Activated T-cell treated with anti-CD3 and anti-CD28 coated beads, Interleukin-2, amount 50 U/mL, for 72 hours (primary cell): ENCODE results near the gene TSPAN6. TPM values are rescaled to one million over a fixed set of nuclear protein-coding genes. Genes with fewer than 3 reads are reported as not detected.

Source experiments
- ATAC-seq, 2 donors: fragments of 150-1000 bp; cut with Tn5 transposase; replicated peaks in 1 of 2; 2 replicates each; pipeline ENCODE4 v1.10.0; 2021; ENCODE audit warnings: moderate library complexity in 2 of 2, mild to moderate bottlenecking in 1 of 2
- DNase-seq, 2 donors: peaks; one replicate each; pipeline ENCODE4 v3.0.0; 2021 to 2022; ENCODE audit warnings: mixed read lengths in 1 of 2
- H3K27ac Mint-ChIP-seq: one replicate; pipeline ENCODE4 v1.8.0; 2022; ENCODE audit warnings: mild to moderate bottlenecking, moderate library complexity, mixed read lengths
- H3K27me3 Mint-ChIP-seq: one replicate; pipeline ENCODE4 v1.8.0; 2022; ENCODE audit warnings: low read depth, mixed read lengths
- H3K36me3 Mint-ChIP-seq, 2 donors: one replicate each; pipeline ENCODE4 v1.8.0; 2022; ENCODE audit warnings: mixed read lengths in 2 of 2, mild to moderate bottlenecking in 1 of 2; ENCODE audit not compliant: insufficient read depth in 2 of 2
- H3K4me1 Mint-ChIP-seq: one replicate; pipeline ENCODE4 v1.8.0; 2022; ENCODE audit warnings: low read depth, mixed read lengths
- H3K4me3 Mint-ChIP-seq, 2 donors: one replicate each; pipeline ENCODE4 v1.8.0; 2022; ENCODE audit warnings: mild to moderate bottlenecking in 2 of 2, mixed read lengths in 2 of 2, moderate library complexity in 2 of 2
- H3K9me3 Mint-ChIP-seq, 2 donors: one replicate each; pipeline ENCODE4 v1.8.0; 2022; ENCODE audit warnings: mixed read lengths in 2 of 2
- total RNA-seq, 2 donors: library from RNA; stranded (reverse); gene quantifications; one replicate each; pipeline ENCODE4 v1.2.3, GENCODE V29; 2022

TSPAN6 gene
- total RNA-seq, 2 donors from 2014 or later, result 0.43 TPM; not detected in 1

- no peaks in the 10 kb centered on the region for H3K9me3 Mint-ChIP-seq
- DNase-seq (no peak), ATAC-seq (no peak)
- no peak overlapping the region for H3K27ac Mint-ChIP-seq
- peaks cover 53% of the 10 kb centered on the region for H3K27me3 Mint-ChIP-seq
- no peaks in the 10 kb centered on the region for H3K4me1 Mint-ChIP-seq
- H3K36me3 Mint-ChIP-seq, result no peaks in the 10 kb centered on the region
- no peak overlapping the region for H3K4me3 Mint-ChIP-seq
These were observed 43.5 kb downstream of the TSPAN6 start for GRCh38 chrX:100593126-100593525.

- ATAC-seq (no peak), DNase-seq (no peak)
- Mint-ChIP-seq H3K27ac (no peak overlapping the region), H3K9me3 (no peaks in the 10 kb centered on the region), H3K36me3 (no peaks in the 10 kb centered on the region), H3K4me1 (no peaks in the 10 kb centered on the region), H3K27me3 (peaks cover 53% of the 10 kb centered on the region), H3K4me3 (no peak overlapping the region)
These were observed 45.2 kb downstream of the TSPAN6 start for GRCh38 chrX:100591256-100592051.

DNA sequence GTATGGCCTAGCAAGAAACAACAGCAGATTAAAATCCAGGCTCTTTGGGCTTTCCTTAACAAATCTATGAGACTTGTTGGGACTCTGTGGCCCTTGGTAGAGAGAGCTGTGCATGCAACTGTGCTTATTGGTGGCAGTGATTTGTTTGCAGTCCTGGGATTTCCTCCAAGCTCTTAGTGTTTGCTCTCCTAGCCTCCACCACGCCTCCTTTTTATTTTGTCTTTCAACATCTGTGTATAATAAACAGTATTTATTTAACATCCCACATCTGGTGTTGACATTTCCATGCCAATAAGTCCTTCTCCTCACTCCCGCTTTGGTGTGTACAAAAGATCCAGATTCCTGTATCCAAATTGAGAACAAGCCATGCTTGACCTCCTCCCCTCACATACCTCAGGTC lies 48.7 kb downstream of the TSPAN6 start:
- ATAC-seq, result no peak
- Mint-ChIP-seq H3K27ac (no peak overlapping the region), H3K4me1 (no peaks in the 10 kb centered on the region), H3K4me3 (no peak overlapping the region), H3K36me3 (no peaks in the 10 kb centered on the region), H3K9me3 (no peaks in the 10 kb centered on the region), H3K27me3 (peaks cover 57% of the 10 kb centered on the region)
- no peak for DNase-seq

DNA sequence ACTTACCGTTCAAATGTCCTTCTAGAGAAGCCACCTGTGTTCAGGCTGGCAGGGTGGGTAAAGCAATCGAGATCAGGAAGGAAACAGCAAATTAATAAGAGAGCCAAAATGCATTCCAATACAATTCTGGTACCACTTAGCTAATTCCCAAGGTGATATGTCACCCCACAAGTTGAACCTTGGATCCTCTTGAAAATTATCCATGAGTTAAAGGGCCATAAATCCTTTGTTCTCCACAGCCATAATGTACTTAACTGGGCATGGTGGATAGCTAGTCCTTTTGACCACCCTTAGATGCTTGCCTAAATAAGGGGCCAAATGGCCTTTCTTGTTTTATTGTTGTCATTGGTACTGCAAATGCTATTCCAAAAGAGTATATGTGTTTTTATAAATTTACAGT lies 49.9 kb downstream of the TSPAN6 start:
- DNase-seq (no peak), ATAC-seq (no peak)
- no peaks in the 10 kb centered on the region for H3K9me3 Mint-ChIP-seq
- H3K4me1 Mint-ChIP-seq, result no peaks in the 10 kb centered on the region
- peaks cover 65% of the 10 kb centered on the region for H3K27me3 Mint-ChIP-seq
- H3K36me3 Mint-ChIP-seq, result no peaks in the 10 kb centered on the region
- H3K4me3 Mint-ChIP-seq, result no peak overlapping the region
- no peak overlapping the region for H3K27ac Mint-ChIP-seq

DNA sequence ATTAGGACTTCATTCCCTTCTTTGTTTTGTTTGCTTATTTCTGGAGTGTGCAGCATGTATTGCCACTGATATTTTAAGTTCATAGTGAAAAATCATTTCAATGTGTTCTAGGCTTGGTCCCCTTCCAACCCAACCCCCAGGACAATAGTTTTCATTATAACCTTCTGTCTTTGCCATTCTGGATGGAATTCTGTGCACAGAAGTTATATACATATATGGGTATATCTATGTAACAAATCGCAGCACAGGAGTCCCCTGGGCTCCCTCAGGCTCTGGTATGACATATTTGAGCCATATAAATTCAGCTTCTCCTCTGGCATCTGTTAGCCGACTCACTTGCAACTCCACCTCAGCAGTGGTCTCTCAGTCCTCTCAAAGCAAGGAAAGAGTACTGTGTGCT lies 52.0 kb downstream of the TSPAN6 start, which contains the start of gene TNMD:
Gene TNMD (plus strand): TSS at position 326 of the 400 bp plus-strand sequence. CDS start 83 bp downstream, outside the sequence.
- no peaks in the 10 kb centered on the region for H3K9me3 Mint-ChIP-seq
- H3K27ac Mint-ChIP-seq, result no peak within 1 kb of the TSS
- no peak within 1 kb of the TSS for H3K4me3 Mint-ChIP-seq
- DNase-seq (no peak), ATAC-seq (no peak)
- no peaks in the 10 kb centered on the region for H3K4me1 Mint-ChIP-seq
- H3K27me3 Mint-ChIP-seq, result peaks cover 65% of the 10 kb centered on the region
- H3K36me3 Mint-ChIP-seq, result no peaks in the 10 kb centered on the region

Other genes starting within 250 kb of the TSPAN6 start
- not detected for gene PCDH19, start 226.5 kb downstream of the TSPAN6 start, total RNA-seq
- gene TNMD, start 51.9 kb downstream of the TSPAN6 start, total RNA-seq, result not detected
- gene SRPX2, start 7.4 kb upstream of the TSPAN6 start, total RNA-seq, result not detected
- not detected for gene SYTL4, start 95.3 kb upstream of the TSPAN6 start, total RNA-seq
- gene CSTF2, start 183.6 kb upstream of the TSPAN6 start, total RNA-seq, result 10 to 100 TPM; 32.8 to 33.0 TPM
- not detected for gene NOX1, start 237.6 kb upstream of the TSPAN6 start, total RNA-seq